NCI-H2196 treated with DMSO at 0.1 percent for 48 hours (cell line): ENCODE measurements around the gene ANGPTL3.

Experiments used
- DNase-seq: peaks from one replicate; lab custom pipeline; 2025; ENCODE audit not compliant: unreplicated experiment; lab: John Stamatoyannopoulos, UW

ANGPTL3 gene

GRCh38 chr1:62625415-62625814, 28.1 kb downstream of the ANGPTL3 start:
- no peak for DNase-seq

DNA sequence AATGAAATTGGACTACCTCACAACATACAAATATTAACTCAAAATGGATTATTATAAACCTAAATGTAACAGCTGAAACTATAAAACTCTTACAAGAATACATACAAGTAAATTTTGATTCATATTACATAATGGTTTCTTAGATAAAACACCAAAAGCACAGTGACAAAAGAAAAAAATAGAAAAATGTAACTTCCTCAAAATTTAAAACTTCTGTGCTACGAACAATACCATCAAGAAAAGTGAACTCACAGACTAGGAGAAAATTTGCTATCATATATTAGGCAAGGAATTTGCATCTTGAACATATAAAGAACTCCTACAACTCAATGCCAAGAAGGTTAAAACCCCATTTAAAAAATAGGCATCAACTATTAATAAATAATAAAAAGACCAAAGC, 31.2 kb downstream of the ANGPTL3 start:
- DNase-seq = no peak

DNA sequence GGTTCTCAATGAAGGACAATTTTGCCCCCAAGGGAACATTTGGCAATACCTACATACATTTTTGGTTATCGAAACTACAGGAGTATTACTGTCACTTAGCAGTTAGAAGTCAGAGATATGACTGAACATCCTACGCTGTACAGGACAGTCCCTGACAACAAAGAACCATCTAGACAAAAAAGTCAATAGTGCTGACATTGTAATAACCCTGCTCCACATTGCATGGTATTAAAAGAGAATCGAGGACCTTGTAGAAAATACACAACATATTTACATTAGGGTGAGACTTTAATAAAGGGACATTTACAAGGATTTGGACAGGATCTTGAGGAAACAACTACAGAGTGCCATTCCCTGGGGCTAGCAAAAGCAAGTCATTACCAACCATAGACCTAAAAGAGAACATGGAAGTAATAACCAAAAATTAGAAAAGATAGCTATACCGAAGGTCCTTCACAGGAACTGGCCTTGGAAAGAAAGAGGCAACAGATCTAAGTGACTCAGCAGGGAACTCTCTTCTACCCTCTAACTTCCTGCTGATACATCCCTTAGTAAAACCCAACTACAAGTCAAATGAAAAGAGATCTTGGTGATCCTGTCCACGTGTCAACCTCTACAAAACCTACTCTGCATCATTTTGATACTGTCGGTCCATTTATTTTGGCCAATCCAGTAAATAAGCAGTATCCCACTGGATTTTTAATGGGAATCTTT, 40.2 kb downstream of the ANGPTL3 start:
- DNase-seq = no peak

GRCh38 chr1:62643283-62643682, 46.0 kb downstream of the ANGPTL3 start:
- DNase-seq = no peak

DNA sequence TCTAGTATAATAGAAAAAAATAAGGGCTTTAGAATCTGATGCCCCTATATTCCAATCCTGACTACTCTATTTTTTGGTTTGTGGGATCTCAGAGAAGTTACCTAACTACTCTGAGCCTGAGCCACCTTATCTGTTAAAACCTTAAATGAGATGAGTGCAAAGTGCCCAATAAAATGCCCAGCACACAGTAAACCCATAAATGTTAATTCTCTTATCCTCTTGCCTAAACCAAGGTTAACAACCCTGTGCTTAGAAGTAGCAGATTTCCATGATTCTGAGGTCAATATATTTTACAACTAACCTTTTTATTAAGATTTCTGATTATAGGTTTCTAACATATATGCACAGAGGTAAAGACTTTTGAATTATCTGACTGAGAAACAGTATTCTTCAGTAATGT, 55.1 kb downstream of the ANGPTL3 start:
- DNase-seq = no peak

- no peak for DNase-seq
Measured at GRCh38 chr1:62654744-62655143, 57.4 kb downstream of the ANGPTL3 start.
